ENCODE measurements around the gene TFPI.
A peak's percentile ranks its signal among the peaks of the same experiment; 100 is the strongest.

Gene TFPI

DNA sequence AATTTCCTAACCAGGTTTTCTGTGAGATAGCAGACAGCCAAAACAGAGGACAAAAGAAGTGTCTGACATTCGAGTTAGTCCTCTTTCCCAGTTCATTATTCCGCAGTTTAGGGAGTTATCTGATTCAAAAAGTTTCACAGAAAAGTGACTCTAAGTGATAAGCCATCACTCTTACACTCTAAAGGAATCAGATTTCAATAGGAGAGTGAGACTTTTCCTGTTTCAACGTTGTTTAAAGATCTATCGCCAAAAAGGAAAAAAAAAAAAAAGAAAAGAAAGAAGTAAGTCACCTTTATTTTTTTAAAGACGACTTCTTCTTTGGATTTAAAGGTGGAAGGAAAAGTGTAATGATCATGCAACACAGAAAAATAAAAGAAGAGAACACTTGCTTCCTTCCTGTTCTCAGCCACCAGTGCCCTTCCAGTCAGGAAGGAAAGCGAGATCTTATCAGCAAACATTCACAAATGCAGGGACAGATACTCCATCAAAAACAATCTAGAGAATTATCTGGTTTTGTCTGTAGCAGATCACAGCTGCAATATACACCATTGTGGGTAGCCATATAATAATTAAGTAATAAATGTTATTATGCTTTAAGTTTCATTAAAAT lies 49.8 kb downstream of the TFPI start:
- no peak for DNase-seq (ENCODE audit: low read depth in 2 of 2)

DNA sequence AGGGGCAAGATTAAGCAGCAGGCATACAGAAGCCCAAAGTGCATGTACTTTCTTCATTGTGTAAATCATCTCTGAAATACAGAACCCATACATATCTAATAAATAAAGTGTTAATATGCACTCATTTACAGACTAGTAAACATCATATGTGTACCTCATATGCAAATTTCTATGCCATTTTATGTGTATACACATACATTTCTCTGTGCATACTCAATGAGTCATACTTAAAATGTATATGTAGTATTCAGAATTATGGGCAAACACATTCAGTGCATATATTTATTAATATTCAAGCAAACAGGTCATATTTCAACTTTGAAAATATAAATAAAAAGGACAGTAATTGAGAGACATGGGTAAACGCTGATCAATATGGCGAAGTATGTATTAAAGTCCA lies 50.5 kb downstream of the TFPI start:
- no peak for DNase-seq (ENCODE audit: low read depth in 2 of 2)

DNA sequence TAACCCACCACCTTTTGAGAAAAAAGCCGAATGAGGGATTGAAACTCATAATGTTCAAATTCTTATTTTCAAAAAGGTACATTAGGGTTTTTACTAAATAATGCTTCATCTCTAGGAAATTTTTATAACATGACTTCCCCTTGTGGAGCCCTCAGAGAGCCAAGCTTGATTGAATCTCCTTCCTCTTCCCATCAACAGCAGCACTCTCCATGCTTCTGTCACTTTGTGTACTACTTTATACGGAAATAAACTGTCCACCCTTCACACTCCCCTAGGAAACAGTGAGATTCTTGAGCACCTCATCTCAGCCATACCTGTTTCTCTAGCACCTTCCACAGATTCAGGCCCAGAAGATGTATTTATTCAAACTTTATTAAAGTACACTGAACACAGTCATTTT lies 51.8 kb downstream of the TFPI start:
- no peak for DNase-seq (ENCODE audit: low read depth in 2 of 2)

DNA sequence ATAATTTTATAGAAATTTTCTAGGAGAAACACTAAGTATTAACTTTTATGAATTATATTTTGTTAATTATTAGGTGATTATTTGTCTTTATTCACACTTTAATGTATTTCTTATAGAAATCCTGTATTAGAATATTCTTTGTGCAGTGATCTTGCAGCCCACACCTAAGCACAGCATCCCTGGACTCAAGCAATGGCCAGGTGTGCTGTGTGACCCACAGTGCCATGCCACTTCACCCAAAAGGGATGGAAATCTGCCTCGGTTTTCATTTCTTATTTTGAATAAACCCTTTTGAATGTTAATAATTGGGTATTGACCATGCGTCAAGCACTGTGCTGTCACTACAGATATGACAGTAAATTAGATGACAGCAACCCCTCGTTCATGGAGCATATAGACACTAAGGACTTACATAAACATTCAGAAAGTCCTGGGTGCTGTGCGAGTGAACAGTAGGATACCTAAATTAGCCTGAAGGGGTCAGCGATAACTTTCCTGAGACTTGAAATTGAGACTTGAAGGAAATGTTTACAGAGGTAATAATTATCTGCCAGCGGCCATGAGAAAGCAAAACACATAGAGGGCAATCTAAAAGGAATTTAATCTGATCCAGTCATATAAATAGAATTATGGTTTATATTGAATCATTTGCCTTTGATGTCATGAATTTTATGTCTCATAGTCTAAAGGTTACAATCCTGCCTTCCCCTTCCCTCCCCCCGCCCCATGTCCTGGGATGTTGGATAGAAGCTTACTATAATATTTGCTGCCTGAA lies 53.5 kb downstream of the TFPI start:
- no peak for DNase-seq (ENCODE audit: low read depth in 2 of 2)

DNA sequence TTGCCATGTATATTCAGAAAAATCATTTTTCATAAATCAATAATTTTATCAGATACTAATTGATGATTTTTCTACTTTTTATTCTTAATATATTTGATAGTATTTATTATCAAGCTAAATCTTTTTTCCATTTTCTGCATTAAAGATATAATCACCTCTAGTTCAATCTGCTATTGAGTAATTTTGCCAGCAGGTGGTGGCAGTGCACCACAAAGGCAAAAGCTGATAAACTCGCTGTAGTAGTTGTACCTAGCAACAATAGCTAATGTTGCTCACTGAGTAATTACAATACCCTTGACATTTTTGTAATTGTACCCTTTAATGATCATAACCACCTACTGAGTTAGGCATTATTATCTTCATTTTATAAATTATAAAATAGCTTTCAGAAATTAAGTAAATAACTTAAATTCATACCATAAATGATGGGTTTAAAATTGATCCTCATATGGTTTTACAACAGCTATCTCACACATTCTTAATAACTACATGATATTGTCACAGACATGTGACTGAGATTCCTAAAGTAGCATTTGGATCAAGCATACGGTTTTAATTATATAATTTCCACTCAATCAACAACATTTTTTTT lies 54.2 kb downstream of the TFPI start:
- peak; percentile 5 to 30 for DNase-seq (ENCODE audit: low read depth in 2 of 2)

DNA sequence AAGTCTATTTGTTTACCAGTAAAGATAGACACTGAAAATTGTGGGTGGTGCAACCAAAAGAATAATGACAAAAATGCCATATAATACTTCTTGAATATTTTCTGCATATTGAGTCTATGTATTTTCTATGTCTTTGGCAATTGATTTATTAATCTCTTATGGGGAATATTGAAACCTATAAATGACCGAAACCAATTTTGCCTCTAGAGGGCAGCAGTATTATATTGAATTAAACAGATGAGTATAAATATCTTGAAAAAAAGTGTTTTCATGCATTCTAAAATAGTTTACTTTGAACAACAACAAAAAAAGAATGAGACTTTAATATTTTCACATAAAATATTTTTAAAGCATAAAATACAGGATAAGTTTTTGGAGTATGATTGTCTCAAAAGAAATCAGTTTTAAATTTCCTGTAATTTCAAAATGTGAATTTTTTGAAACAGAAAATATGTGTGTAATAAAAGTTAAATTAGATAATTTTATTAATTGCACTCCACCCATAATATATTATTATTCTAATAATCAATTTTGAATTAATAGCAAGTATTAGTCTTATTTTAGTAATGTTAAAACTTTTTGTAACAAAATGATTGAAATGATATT lies 56.3 kb downstream of the TFPI start:
- no peak for DNase-seq (ENCODE audit: low read depth in 2 of 2)

DNA sequence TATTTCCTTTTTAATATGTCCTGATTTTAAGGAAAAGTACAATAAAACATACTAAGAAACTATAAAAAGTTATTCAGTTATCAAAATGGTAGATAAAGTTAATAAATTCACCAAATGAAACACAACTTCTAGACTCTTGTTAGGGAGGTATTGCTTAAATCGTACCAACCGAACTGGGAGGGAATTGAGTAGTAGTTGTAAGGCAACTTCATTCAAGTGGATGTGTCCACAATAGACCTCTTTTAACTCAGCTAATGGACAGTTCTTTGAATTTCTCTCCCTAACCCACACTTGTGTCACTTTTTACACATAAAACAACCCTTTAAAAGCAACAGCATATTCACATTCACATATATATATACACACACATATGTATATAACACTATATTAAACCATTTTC lies 57.1 kb downstream of the TFPI start:
- DNase-seq (ENCODE audit: low read depth in 2 of 2) = no peak

DNA sequence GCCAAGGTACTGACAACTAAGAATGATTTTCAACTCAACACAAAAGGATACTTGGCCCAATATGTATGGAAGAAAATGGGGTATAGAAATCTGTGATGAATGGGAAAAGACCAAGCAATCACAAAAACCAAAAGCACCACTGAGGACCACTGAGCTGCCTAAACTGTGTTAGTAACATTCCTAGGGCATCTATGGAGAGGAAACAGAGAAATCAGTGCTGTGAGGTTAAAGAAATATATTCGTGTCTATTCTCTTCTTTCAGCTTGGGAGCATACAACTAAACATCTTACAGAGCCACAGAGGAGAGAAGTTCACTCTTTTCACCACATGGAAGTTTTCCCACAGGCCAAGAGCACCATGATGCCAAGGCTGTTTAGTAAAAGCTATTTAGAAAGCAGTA lies 58.9 kb downstream of the TFPI start:
- DNase-seq (ENCODE audit: low read depth in 2 of 2) = no peak

DNA sequence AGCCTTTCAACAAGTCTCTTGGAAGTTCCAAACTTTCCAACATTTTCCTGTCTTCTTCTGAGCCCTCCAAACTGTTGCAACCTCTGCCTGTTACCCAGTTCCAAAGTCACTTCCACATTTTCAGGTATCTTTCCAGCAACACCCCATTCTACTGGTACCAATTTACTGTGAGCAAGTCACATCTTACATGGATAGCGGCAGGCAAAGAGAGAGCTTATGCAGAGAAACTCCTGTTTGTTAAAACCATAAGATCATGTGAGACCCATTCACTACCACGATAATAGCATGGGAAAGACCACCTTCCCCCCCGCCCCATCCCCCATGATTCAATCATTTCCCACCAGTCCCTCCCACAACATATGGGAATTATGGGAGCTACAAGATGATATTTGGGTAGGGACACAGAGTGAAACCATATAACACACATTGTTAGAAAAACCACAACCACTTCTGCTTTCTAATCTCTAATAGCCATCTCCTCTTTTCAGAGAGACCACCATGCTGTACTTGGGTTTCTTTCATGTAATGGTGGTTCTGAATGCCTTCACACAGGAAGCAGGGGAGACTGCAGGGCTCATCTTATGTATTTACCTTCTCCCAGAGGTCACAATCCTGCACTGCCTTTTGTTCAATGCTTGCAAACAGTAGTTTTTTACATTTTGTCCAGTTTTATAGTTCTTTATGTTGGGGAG lies 60.2 kb downstream of the TFPI start:
- DNase-seq (ENCODE audit: low read depth in 2 of 2) = no peak

DNA sequence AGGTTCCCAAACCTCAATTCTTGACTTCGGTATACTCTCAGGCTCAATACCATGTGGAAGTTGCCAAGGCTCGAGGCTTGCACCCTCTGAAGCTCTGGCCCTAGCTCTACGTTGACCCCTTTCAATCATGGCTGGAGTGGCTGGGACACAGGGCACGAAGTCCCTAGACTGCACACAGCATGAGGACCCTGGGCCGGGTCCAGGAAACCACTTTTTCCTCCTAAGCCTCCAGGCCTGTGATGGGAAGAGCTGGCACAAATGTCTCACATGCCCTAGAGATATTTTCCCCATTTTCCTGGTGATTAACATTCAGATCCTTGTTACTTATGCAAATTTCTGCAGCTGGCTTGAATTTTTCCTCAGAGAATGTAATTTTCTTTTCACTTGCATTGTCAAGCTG lies 61.1 kb downstream of the TFPI start:
- DNase-seq (ENCODE audit: low read depth in 2 of 2) = no peak

DNA sequence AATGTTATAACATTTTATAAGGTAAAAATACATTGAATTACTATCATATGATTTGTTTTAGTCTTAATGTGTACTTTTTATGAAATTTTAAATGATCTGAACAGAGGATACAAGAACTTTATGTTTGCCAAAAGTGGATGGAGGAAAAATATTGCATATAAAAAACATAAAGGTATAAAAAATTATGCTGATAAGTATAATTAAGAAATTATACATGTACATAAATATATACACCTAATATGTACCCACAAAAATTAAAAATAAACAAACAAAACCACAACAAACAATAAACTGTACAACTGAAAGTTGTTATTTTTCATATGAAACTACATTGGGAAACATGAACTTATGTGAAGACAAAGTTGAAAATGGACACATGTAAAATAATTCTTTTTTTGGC lies 68.0 kb downstream of the TFPI start:
- DNase-seq (ENCODE audit: low read depth in 2 of 2) = no peak

DNA sequence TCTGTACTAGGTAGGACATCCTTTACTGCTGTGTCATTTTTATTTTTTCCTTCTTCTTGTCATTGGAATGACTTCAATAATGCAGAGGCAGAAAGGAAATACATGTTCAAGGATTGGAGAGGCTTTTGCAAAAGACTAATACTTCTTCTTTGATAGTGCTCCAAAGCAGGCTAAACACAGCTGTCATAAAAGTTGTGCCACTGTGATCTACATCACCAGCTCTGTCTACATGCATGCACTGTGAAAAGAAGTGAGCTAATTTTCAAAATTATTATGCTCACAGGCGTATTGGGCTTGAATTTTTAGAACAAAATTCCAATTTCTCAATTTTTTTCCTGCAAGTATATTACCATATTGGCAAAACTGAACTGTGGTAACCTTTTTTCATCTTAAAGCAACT lies 68.7 kb downstream of the TFPI start:
- DNase-seq (ENCODE audit: low read depth in 2 of 2) = no peak

DNA sequence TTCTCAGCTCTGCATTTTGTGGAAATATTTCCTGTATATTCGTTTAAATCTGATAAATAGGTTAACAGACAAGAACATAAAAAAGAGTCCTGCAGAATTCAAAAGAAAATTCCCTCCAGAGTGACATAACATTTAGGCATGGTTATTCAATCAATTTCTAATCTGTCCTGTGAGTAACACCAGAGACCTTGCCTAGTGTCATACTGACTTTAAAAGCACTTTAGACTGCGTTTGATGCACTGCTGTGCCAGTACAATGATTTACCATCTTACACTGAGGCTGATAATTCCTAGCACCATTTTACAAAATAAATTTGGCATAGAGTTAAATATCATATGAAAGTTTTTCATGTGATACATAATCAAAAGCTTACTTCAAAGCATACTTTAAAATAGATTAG lies 70.7 kb downstream of the TFPI start:
- no peak for DNase-seq (ENCODE audit: low read depth in 2 of 2)

DNA sequence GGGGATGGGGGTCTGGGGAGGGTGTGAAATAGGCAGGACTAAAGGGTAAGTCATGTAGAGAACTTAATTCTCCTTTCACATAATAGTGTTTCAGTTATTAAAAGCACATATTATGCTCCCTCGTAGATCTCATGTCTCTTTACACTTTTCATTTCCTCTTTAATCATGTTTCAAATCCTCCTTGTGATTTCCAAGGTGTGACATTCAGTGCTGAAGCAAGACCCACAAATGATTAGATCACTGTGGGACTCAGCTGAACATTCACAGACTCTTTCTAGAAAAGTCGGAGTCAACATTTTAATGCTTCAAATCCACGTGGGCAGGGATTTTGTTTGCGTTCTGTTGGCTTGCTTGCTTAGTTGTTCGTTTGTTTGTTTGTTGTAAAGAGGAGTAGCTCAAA lies 71.4 kb downstream of the TFPI start:
- no peak for DNase-seq (ENCODE audit: low read depth in 2 of 2)

DNA sequence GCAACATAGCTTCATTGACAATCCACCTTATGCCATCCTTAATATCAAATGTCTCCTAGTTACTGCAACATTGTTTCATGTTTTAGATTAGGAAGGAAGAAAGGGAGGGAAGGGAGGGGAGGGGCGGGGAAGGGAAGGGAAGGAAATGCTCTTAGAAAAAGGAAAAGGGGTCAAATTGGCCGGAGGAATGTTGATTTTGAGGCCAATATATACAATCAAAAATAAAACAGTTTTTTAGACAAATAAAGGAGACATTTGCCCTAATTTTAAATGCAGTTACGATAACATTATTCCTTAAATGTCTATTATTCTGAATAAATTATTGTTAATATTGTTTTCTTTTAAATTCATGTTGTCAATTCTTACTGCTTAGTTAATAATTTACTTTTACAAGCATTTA lies 72.7 kb downstream of the TFPI start:
- DNase-seq (ENCODE audit: low read depth in 2 of 2) = no peak

DNA sequence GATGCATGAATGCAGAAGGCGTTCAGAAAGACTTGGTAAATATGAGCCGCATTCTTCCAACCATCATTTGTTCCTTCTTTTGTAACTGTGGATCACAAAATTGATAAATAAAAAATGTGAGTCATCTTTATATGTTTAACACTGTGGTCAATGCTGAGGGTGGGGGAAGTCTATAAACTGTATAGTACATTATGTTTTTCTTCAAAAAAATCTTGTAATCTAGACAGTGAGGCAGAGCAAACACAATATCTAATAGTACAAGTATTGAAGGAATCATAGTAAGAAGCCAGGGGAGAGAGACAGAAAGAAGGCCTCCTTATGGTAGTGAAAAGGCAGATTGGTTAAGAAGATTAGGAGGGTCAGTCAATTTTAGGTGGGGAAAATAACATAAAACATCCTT lies 75.5 kb downstream of the TFPI start:
- no peak for DNase-seq (ENCODE audit: low read depth in 2 of 2)

DNA sequence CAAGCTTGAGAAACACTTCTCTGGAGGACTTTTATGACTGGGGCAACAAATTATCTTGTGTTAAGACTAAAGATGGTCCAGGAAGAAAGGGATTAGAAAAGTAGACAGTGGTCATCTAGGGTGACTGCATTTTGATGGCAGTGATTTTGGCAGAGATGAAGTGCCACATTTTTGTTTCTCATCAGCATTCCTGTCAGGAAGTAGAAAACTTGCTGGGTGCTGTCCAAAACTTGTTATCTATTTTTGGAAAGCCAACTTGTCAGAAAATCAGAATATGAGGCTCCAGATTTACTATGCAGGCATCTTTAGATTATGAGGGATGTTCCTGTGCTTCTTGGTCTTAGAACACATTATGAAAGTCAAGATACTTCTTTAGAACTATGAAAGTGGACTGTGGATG lies 77.2 kb downstream of the TFPI start:
- no peak for DNase-seq (ENCODE audit: low read depth in 2 of 2)

DNA sequence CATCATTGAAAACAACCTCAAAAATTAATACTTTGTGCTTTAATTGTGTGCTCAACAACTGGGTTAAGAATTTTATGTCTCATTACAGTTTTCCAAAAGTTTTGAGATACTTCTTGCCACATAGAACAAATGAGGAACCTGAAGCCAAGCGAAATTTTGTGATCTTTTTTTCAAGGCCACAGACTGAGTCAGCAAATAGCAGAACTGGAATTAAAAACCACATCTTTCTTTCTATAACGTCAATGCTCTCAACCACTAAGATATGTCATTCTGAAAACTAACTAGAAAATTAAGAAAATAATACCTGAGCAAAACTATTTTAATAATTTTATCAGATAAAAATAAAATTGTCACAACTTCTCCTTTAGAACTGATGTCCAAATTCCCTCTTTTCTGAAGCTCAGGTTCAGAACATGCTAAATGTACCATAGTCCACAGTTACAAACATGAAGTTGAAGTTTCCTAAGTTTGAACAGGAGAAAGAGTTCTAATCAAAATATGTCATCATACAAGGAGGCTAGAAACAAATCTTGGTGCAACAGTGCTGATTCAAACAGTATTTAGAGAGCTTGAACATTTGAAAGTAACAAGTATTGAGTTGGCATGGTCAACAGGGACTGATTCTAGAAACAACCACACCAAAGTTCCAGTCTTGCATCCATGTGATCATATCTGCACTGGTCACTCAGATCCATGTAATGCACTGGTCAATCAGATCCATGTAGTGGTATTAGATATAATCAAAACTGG lies 78.6 kb downstream of the TFPI start:
- DNase-seq (ENCODE audit: low read depth in 2 of 2) = no peak

DNA sequence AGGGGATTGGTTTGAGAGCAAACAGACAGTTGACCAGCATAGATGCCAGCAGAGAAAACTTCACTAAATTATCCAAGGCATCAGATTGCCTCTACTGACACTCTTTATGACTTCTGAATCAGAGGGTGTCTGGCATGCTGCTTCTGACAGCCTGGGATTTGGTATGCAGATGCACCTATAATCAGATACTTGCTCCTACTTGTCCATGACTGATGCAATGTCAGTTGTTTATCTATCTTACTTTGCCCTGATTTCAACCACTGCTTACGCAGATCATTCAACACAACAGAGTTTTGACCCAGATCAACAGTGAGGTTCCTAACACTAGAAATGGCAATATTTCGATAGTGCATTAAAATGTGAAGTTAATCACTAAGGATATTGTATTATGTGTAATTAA lies 83.5 kb downstream of the TFPI start:
- DNase-seq (ENCODE audit: low read depth in 2 of 2) = no peak

DNA sequence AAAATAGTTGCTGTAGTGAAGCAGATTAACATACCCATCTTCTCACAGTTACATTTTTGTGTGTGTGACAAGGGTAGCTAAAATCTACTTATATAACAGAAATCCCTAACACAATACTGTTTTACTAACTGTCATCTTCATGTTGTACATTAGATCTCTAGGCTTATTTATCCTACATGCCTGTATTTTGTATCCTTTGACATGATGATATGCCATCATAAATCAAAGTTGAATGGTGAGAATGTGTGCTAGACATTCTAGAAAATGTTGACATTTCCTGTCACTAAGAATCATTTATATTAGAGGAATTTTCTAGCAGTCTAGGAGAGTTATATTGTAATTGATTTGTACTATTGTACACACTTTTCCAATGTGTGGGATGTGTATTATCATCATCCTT lies 84.7 kb downstream of the TFPI start:
- DNase-seq (ENCODE audit: low read depth in 2 of 2) = no peak

DNA sequence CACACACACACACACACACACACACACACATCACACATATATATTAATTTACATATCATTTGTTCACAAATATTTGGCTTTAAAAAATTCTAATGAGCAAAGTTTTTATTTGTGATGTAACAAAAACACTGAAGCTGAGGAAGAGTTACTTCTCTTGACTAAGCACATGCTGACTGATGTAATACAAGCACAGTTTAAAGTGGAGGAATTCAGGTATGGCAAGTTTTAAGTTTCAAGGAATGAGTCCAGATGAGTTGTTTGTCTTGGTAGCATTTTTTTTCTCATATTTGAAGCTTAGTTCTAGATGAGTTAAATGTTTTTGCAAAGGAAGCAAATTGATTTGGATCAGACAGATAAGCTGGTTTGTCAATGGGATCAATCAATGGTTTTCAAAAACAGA lies 86.0 kb downstream of the TFPI start:
- no peak for DNase-seq (ENCODE audit: low read depth in 2 of 2)
